H1 (cell line): ENCODE results near the gene ARL6IP4. TPM values are rescaled to one million over a fixed set of nuclear protein-coding genes. Genes with fewer than 3 reads are reported as not detected.
A peak's percentile ranks its signal among the peaks of the same experiment; 100 is the strongest.

Experiments used
- CTCF ChIA-PET: fragments of 300-600 bp; sonication (Branson Sonifier 250); formaldehyde crosslinking; loops from one replicate; lab custom pipeline; 2021; ENCODE audit not compliant: partially characterized antibody; lab: Charles Lee
- POLR2A ChIA-PET: fragments of 300-600 bp; sonication (Branson Sonifier 250); formaldehyde crosslinking; loops from one replicate; lab custom pipeline; 2021; ENCODE audit warnings: inconsistent platforms; ENCODE audit not compliant: partially characterized antibody; lab: Charles Lee
- DNase-seq, 2 experiments: peaks; one replicate each; pipeline versions ENCODE4 v3.0.0 to v3.0.0-alpha.2; 2010 to 2022; ENCODE audit warnings: low spot score in 2 of 2, low read depth in 1 of 2, mixed read lengths in 1 of 2
- FAIRE-seq: peaks from 2 replicates; lab custom pipeline; 2011; peaks lifted over from hg19 to GRCh38; lab: Jason Lieb, UNC
- H2AFZ ChIP-seq: 2 replicates; pipeline ENCODE4 v1.8.1; 2012; ENCODE audit warnings: low read length, inconsistent platforms
- H2AK5ac ChIP-seq: 2 replicates; pipeline ENCODE4 v1.6.1; 2013; ENCODE audit warnings: low read depth, low read length
- H2BK120ac ChIP-seq: replicated peaks from 2 replicates; pipeline ENCODE3; 2013; ENCODE audit warnings: low read depth, low read length, inconsistent platforms
- H2BK12ac ChIP-seq: 2 replicates; pipeline ENCODE4 v1.6.1; 2013; ENCODE audit warnings: low read depth, low read length
- H2BK15ac ChIP-seq: 2 replicates; pipeline ENCODE4 v1.6.1; 2013; ENCODE audit warnings: low read length
- H2BK20ac ChIP-seq: 2 replicates; pipeline ENCODE4 v1.6.1; 2013; ENCODE audit warnings: low read length
- H2BK5ac ChIP-seq: 2 replicates; pipeline ENCODE4 v1.6.1; 2013; ENCODE audit warnings: low read depth, low read length
- H3K14ac ChIP-seq: 2 replicates; pipeline ENCODE4 v1.6.1; 2013; ENCODE audit warnings: inconsistent platforms; ENCODE audit not compliant: insufficient read length
- H3K18ac ChIP-seq: 2 replicates; pipeline ENCODE4 v1.6.1; 2013; ENCODE audit warnings: low read length; ENCODE audit errors: extremely low read depth
- H3K23ac ChIP-seq: 2 replicates; pipeline ENCODE4 v1.6.1; 2013; ENCODE audit warnings: inconsistent platforms; ENCODE audit not compliant: insufficient read length
- H3K23me2 ChIP-seq: 2 replicates; pipeline ENCODE4 v1.6.1; 2013; ENCODE audit warnings: low read depth, low read length
- H3K27ac ChIP-seq: 2 replicates; pipeline ENCODE4 v1.6.1; 2011; ENCODE audit warnings: low read depth, low read length, inconsistent platforms
- H3K27me3 ChIP-seq, 4 experiments: replicated peaks in 1 of 4; 1 replicate in 1 of 4; 2 replicates in 3 of 4; pipeline versions ENCODE4 v1.6.1 to v1.8.1; 2011 to 2013; ENCODE audit warnings: low read length in 3 of 4, mild to moderate bottlenecking in 3 of 4, inconsistent platforms in 2 of 4, mixed read lengths in 2 of 4, moderate library complexity in 1 of 4; ENCODE audit not compliant: control insufficient read depth in 3 of 4, insufficient read depth in 3 of 4; ENCODE audit errors: extremely low read depth in 1 of 4
- H3K36me3 ChIP-seq, 4 experiments: 2 replicates each; pipeline versions ENCODE4 v1.6.1 to v1.8.1; 2011 to 2013; ENCODE audit warnings: mild to moderate bottlenecking in 4 of 4, low read length in 3 of 4, moderate library complexity in 2 of 4, control low read depth in 1 of 4, inconsistent platforms in 1 of 4; ENCODE audit not compliant: insufficient read depth in 4 of 4, control insufficient read depth in 2 of 4
- H3K4ac ChIP-seq: replicated peaks from 2 replicates; pipeline ENCODE3; 2013; ENCODE audit warnings: low read length, low read depth, mixed read lengths, inconsistent platforms; ENCODE audit not compliant: insufficient read length
- H3K4me1 ChIP-seq, 4 experiments: replicated peaks in 1 of 4; 1 replicate in 1 of 4; 2 replicates in 3 of 4; pipeline versions ENCODE4 v1.6.1 to v1.8.1; 2011 to 2013; ENCODE audit warnings: low read length in 3 of 4, inconsistent platforms in 2 of 4, mixed read lengths in 1 of 4; ENCODE audit not compliant: insufficient read depth in 4 of 4, control insufficient read depth in 3 of 4
- H3K4me2 ChIP-seq, 2 experiments: 2 replicates each; pipeline versions ENCODE4 v1.6.1 to v1.8.1; 2011 to 2013; ENCODE audit warnings: low read depth in 2 of 2, low read length in 2 of 2, control low read depth in 1 of 2, inconsistent platforms in 1 of 2, mild to moderate bottlenecking in 1 of 2; ENCODE audit not compliant: insufficient read depth in 1 of 2
- H3K4me3 ChIP-seq, 4 experiments: fragments of 200-600, 300-600 bp in 1 of 4; sonication (generic), shearing (Covaris generic), sonication (Bioruptor Twin) in 1 of 4; 2 replicates each; pipeline versions ENCODE4 v1.5.1 to v1.8.1; 2011 to 2016; ENCODE audit warnings: low read length in 4 of 4, low read depth in 3 of 4, control low read depth in 2 of 4, inconsistent platforms in 2 of 4, mild to moderate bottlenecking in 2 of 4, mixed read lengths in 1 of 4, moderate library complexity in 1 of 4; ENCODE audit not compliant: insufficient read depth in 2 of 4; ENCODE audit errors: extremely low read depth in 1 of 4
- H3K56ac ChIP-seq: replicated peaks from 2 replicates; pipeline ENCODE3; 2013; ENCODE audit warnings: low read depth, mild to moderate bottlenecking, mixed read lengths, low read length, inconsistent platforms; ENCODE audit not compliant: insufficient read length
- H3K79me1 ChIP-seq: 2 replicates; pipeline ENCODE4 v1.6.1; 2013; ENCODE audit warnings: low read depth, low read length, control low read depth
- H3K79me2 ChIP-seq, 2 experiments: 2 replicates each; pipeline versions ENCODE4 v1.6.1 to v1.8.1; 2012 to 2013; ENCODE audit warnings: low read length in 2 of 2, mild to moderate bottlenecking in 2 of 2, inconsistent platforms in 1 of 2; ENCODE audit not compliant: insufficient read depth in 2 of 2, control insufficient read depth in 1 of 2
- H3K9ac ChIP-seq, 4 experiments: replicated peaks in 1 of 4; 1 replicate in 1 of 4; 2 replicates in 3 of 4; pipeline versions ENCODE4 v1.6.1 to v1.8.1; 2011 to 2013; ENCODE audit warnings: low read depth in 3 of 4, low read length in 3 of 4, control low read depth in 2 of 4, mild to moderate bottlenecking in 2 of 4, moderate library complexity in 2 of 4, inconsistent platforms in 1 of 4; ENCODE audit errors: extremely low read depth in 1 of 4
- H3K9me3 ChIP-seq, 2 experiments: 2 replicates each; pipeline versions ENCODE4 v1.6.1 to v1.8.1; 2012 to 2013; ENCODE audit warnings: mild to moderate bottlenecking in 2 of 2, moderate library complexity in 2 of 2, control low read depth in 1 of 2, inconsistent platforms in 1 of 2, low read depth in 1 of 2, low read length in 1 of 2, mixed read lengths in 1 of 2; ENCODE audit not compliant: insufficient read depth in 2 of 2
- H4K20me1 ChIP-seq, 2 experiments: replicated peaks in 1 of 2; 2 replicates each; pipeline versions ENCODE3 to v1.8.1; 2011 to 2013; ENCODE audit warnings: inconsistent platforms in 2 of 2, low read length in 2 of 2, mild to moderate bottlenecking in 1 of 2; ENCODE audit not compliant: insufficient read depth in 2 of 2, control insufficient read depth in 1 of 2
- H4K5ac ChIP-seq: 2 replicates; pipeline ENCODE4 v1.6.1; 2013; ENCODE audit warnings: low read length, low read depth, mixed read lengths, inconsistent platforms; ENCODE audit not compliant: insufficient read length
- H4K8ac ChIP-seq: 2 replicates; pipeline ENCODE4 v1.8.0; 2013; ENCODE audit warnings: mild to moderate bottlenecking, moderate library complexity, low read length, inconsistent platforms; ENCODE audit not compliant: insufficient read depth; ENCODE audit errors: extremely low read depth
- H4K91ac ChIP-seq: replicated peaks from 2 replicates; pipeline ENCODE3; 2013; ENCODE audit warnings: low read length, mixed read lengths, inconsistent platforms; ENCODE audit not compliant: insufficient read length
- CTBP2 ChIP-seq: IDR thresholded peaks from 2 replicates; pipeline ENCODE4 v1.7.0; 2011; ENCODE audit warnings: borderline replicate concordance, mild to moderate bottlenecking, moderate library complexity, mixed read lengths, low read length; ENCODE audit not compliant: insufficient read depth, insufficient read length
- WGBS, 2 experiments: shearing (Covaris generic) in 1 of 2; methylation state at CpG; one replicate each; pipeline versions ENCODE4 v1.1.6 to v1.1.7; 2013 to 2015; ENCODE audit warnings: low lambda C conversion rate in 2 of 2, mixed read lengths in 2 of 2, inconsistent platforms in 1 of 2, low coverage in 1 of 2, missing lambda C conversion rate in 1 of 2; ENCODE audit not compliant: insufficient replicate concordance in 2 of 2, insufficient coverage in 1 of 2, insufficient read length in 1 of 2; ENCODE audit errors: extremely low coverage in 1 of 2, missing lambda C conversion rate in 1 of 2; 5-methylcytosine and 5-hydroxymethylcytosine counted together
- polyA plus RNA-seq, 7 experiments: library from polyadenylated mRNA; depleted of rRNA in 3 of 7; stranded (reverse) in 5 of 7; unstranded in 2 of 7; fragments of >200 nt in 5 of 7; fragments of 200-250 nt in 2 of 7; gene quantifications; 1 replicate in 5 of 7; 2 replicates in 1 of 7; 4 replicates in 1 of 7; pipeline versions ENCODE4 v1.2.1 to v1.2.3, GENCODE V29; 2011 to 2013; ENCODE audit warnings: missing spikeins in 2 of 7, mixed read lengths in 2 of 7
- total RNA-seq: library from RNA; stranded (reverse); fragmentation: NEBNext Ultra II Directional; extraction: Animal tissue kit (Norgen Biotek cat#: 25700); gene quantifications from 2 replicates; pipeline ENCODE4 v1.2.1, GENCODE V29; 2021

ARL6IP4 gene
- total and polyA plus RNA-seq, 2 of the 8 experiments (the other 6 are each of a cell fraction or from before 2014, with no cell fraction given): 76.4 to 109 TPM

GRCh38 chr12:122990961-122991622 is 10.6 kb downstream of the ARL6IP4 start:
- WGBS, 2 experiments: 89% methylated on average over 13 of the region's 13 CpGs; no CpG with 5 or more reads in 1 of the 2 experiments
- CTCF ChIA-PET: interaction anchor here (1.2 to 2.5 kb wide), 9 partner anchors 10 to 247 kb away, joined by 3 to 10 read pairs (median 4); partner anchors contain the start of gene MTRFR

More at GRCh38 chr12:122990961-122991622, 10.6 kb downstream of the ARL6IP4 start:
- Histone ChIP-seq H3K56ac (no peak overlapping the region), H3K36me3 (no peaks in the 10 kb centered on the region), H3K27ac (no peak overlapping the region), H2AK5ac (no peak overlapping the region), H3K4me3 (no peak overlapping the region), H3K4me2 (no peak overlapping the region), H3K9ac (no peak overlapping the region), H3K23me2 (no peaks in the 10 kb centered on the region), H2BK120ac (no peak overlapping the region), H2BK5ac (no peak overlapping the region), H4K20me1 (no peaks in the 10 kb centered on the region), H3K4me1 (no peaks in the 10 kb centered on the region; a peak in 2 of 7 replicates), H3K9me3 (no peaks in the 10 kb centered on the region), H3K23ac (no peak overlapping the region), H4K91ac (no peak overlapping the region), H4K5ac (no peak overlapping the region), H2BK20ac (no peak overlapping the region), H2BK12ac (no peak overlapping the region), H3K14ac (no peak overlapping the region), H3K79me1 (no peaks in the 10 kb centered on the region), H3K27me3 (no peaks in the 10 kb centered on the region), H2AFZ (no peak overlapping the region), H2BK15ac (no peak overlapping the region), H3K79me2 (no peaks in the 10 kb centered on the region), H3K4ac (no peak overlapping the region), H4K8ac (peak overlapping the region; percentile 57; the same call in 1 of the 2 replicates), H3K18ac (no peak overlapping the region)
- POLR2A ChIA-PET: interaction anchor here (1.2 to 2.1 kb wide), 2 partner anchors 9 to 242 kb away, joined by 3 to 7 read pairs; partner anchors contain the start of genes MPHOSPH9 and MTRFR
- TF ChIP-seq CTBP2: no peak
- no peak for FAIRE-seq
- no peak for DNase-seq
